ENCODE results near the gene MRPL27. TPM values are rescaled to one million over a fixed set of nuclear protein-coding genes. Genes with fewer than 3 reads are reported as not detected.

MRPL27 gene
- total and polyA plus RNA-seq, 2 donors from 2014 or later: 54.0 to 227 TPM

- Histone ChIP-seq H3K4me1 (ENCODE audit: control insufficient read depth in 2 of 3, insufficient read depth in 2 of 3, low read depth in 1 of 3, low read length in 3 of 3) (peaks cover 3 to 15% (median 10%) of the 10 kb centered on the region in 3 donors), H3K36me3 (ENCODE audit: control insufficient read depth in 2 of 3, insufficient read depth in 3 of 3, low read length in 3 of 3) (peaks cover 13 to 36% (median 34%) of the 10 kb centered on the region in 3 donors), H3K9me3 (ENCODE audit: control insufficient read depth in 2 of 3, insufficient read depth in 1 of 3, low read length in 3 of 3) (no peaks in the 10 kb centered on the region), H3K4me3 (ENCODE audit: low read length in 3 of 3) (no peak overlapping the region), H3K27ac (ENCODE audit: low read depth in 2 of 2, low read length in 2 of 2) (no peak overlapping the region), H3K27me3 (ENCODE audit: control insufficient read depth, insufficient read depth, low read length) (no peaks in the 10 kb centered on the region), H3K9ac (ENCODE audit: low read length in 3 of 3) (no peak overlapping the region)
- DNase-seq: no peak
- no peak for TF ChIP-seq CTCF (IDR thresholded peaks at IDR 0.05; ENCODE audit: borderline replicate concordance, extremely low read depth, insufficient read depth)
- intact Hi-C loops (cut with DNase I): no loop called here
- FAIRE-seq: no peak
Measured at GRCh38 chr17:50394711-50395110, 21.7 kb upstream of the MRPL27 start.

- Histone ChIP-seq H3K4me3 (ENCODE audit: low read length in 3 of 3) (no peak overlapping the region), H3K9ac (ENCODE audit: low read length in 3 of 3) (no peak overlapping the region), H3K27me3 (ENCODE audit: control insufficient read depth, insufficient read depth, low read length) (no peaks in the 10 kb centered on the region), H3K9me3 (ENCODE audit: control insufficient read depth in 2 of 3, insufficient read depth in 1 of 3, low read length in 3 of 3) (no peaks in the 10 kb centered on the region), H3K36me3 (ENCODE audit: control insufficient read depth in 2 of 3, insufficient read depth in 3 of 3, low read length in 3 of 3) (peaks cover 13 to 43% (median 39%) of the 10 kb centered on the region in 3 donors), H3K4me1 (ENCODE audit: control insufficient read depth in 2 of 3, insufficient read depth in 2 of 3, low read depth in 1 of 3, low read length in 3 of 3) (peaks cover 3 to 15% (median 10%) of the 10 kb centered on the region in 3 donors), H3K27ac (ENCODE audit: low read depth in 2 of 2, low read length in 2 of 2) (no peak overlapping the region)
- TF ChIP-seq CTCF (IDR thresholded peaks at IDR 0.05; ENCODE audit: borderline replicate concordance, extremely low read depth, insufficient read depth): no peak
- intact Hi-C loops (cut with DNase I): no loop called here
- DNase-seq: no peak
- FAIRE-seq: no peak
Measured at GRCh38 chr17:50393700-50394099, 20.7 kb upstream of the MRPL27 start.

- peaks cover 3 to 12% (median 10%) of the 10 kb centered on the region in 3 donors for H3K4me1 ChIP-seq (ENCODE audit: control insufficient read depth in 2 of 3, insufficient read depth in 2 of 3, low read depth in 1 of 3, low read length in 3 of 3)
- no peak for TF ChIP-seq CTCF (IDR thresholded peaks at IDR 0.05; ENCODE audit: borderline replicate concordance, extremely low read depth, insufficient read depth)
- intact Hi-C loops (cut with DNase I): no loop called here
- no peaks in the 10 kb centered on the region for H3K27me3 ChIP-seq (ENCODE audit: control insufficient read depth, insufficient read depth, low read length)
- no peak overlapping the region for H3K4me3 ChIP-seq (ENCODE audit: low read length in 3 of 3)
- FAIRE-seq (no peak), DNase-seq (no peak)
- peaks cover 13 to 49% (median 48%) of the 10 kb centered on the region in 3 donors for H3K36me3 ChIP-seq (ENCODE audit: control insufficient read depth in 2 of 3, insufficient read depth in 3 of 3, low read length in 3 of 3)
- H3K9ac ChIP-seq (ENCODE audit: low read length in 3 of 3): no peak overlapping the region
- no peak overlapping the region for H3K27ac ChIP-seq (ENCODE audit: low read depth in 2 of 2, low read length in 2 of 2)
- no peaks in the 10 kb centered on the region for H3K9me3 ChIP-seq (ENCODE audit: control insufficient read depth in 2 of 3, insufficient read depth in 1 of 3, low read length in 3 of 3)
Measured at GRCh38 chr17:50392621-50393020, 19.6 kb upstream of the MRPL27 start.

GRCh38 chr17:50389534-50389933 lies 16.6 kb upstream of the MRPL27 start:
- Histone ChIP-seq H3K9ac (ENCODE audit: low read length in 3 of 3) (no peak overlapping the region), H3K4me3 (ENCODE audit: low read length in 3 of 3) (no peak overlapping the region), H3K27ac (ENCODE audit: low read depth in 2 of 2, low read length in 2 of 2) (no peak overlapping the region), H3K9me3 (ENCODE audit: control insufficient read depth in 2 of 3, insufficient read depth in 1 of 3, low read length in 3 of 3) (no peaks in the 10 kb centered on the region), H3K36me3 (ENCODE audit: control insufficient read depth in 2 of 3, insufficient read depth in 3 of 3, low read length in 3 of 3) (peaks cover 18 to 77% (median 60%) of the 10 kb centered on the region in 3 donors), H3K27me3 (ENCODE audit: control insufficient read depth, insufficient read depth, low read length) (no peaks in the 10 kb centered on the region), H3K4me1 (ENCODE audit: control insufficient read depth in 2 of 3, insufficient read depth in 2 of 3, low read depth in 1 of 3, low read length in 3 of 3) (no peaks in the 10 kb centered on the region)
- intact Hi-C loops (cut with DNase I): no loop called here
- DNase-seq (no peak), FAIRE-seq (no peak)
- TF ChIP-seq CTCF (IDR thresholded peaks at IDR 0.05; ENCODE audit: borderline replicate concordance, extremely low read depth, insufficient read depth): no peak

Measured in kidney (tissue), 14 donors.